NCI-H1694 treated with DMSO at 0.1 percent for 48 hours (cell line): Measurements from ENCODE around the gene GCC2.
"Not testable (repeated sequence)": the region's sequence is repeated elsewhere in the genome, so short reads cannot be mapped to it uniquely, and the experiment has no call there.

ENCODE experiments used
- DNase-seq: peaks from one replicate; lab custom pipeline; 2025; lab: John Stamatoyannopoulos, UW

GCC2 gene

GRCh38 chr2:108448678-108449409 lies at the start of gene GCC2:
GCC2 (plus strand) TSS chr2:108449206; CDS start chr2:108449275, 69 bp downstream.
- DNase-seq: peak; percentile 85

- DNase-seq: no peak
These were observed 49.5 kb upstream of the GCC2 start for GRCh38 chr2:108399479-108399878.

- no peak for DNase-seq
These were observed 47.2 kb upstream of the GCC2 start for GRCh38 chr2:108401800-108402199.

GRCh38 chr2:108403494-108403893 lies 45.5 kb upstream of the GCC2 start:
- no peak for DNase-seq

- no peak for DNase-seq
These were observed 44.1 kb upstream of the GCC2 start for GRCh38 chr2:108404784-108405397.

- DNase-seq: no peak
These were observed 40.9 kb upstream of the GCC2 start for GRCh38 chr2:108407864-108408729.

- DNase-seq: no peak
These were observed 39.2 kb upstream of the GCC2 start for GRCh38 chr2:108409768-108410167.

GRCh38 chr2:108412995-108413710 lies 35.9 kb upstream of the GCC2 start:
- DNase-seq: no peak

GRCh38 chr2:108413711-108414095 lies 35.3 kb upstream of the GCC2 start:
- DNase-seq: no peak

GRCh38 chr2:108414256-108414876 lies 34.6 kb upstream of the GCC2 start:
- DNase-seq: no peak

- DNase-seq: no peak
These were observed 34.1 kb upstream of the GCC2 start for GRCh38 chr2:108414945-108415344.

- no peak for DNase-seq
These were observed 31.8 kb upstream of the GCC2 start for GRCh38 chr2:108417254-108417653.

- no peak for DNase-seq
These were observed 30.6 kb upstream of the GCC2 start for GRCh38 chr2:108418416-108418815.

- no peak for DNase-seq
These were observed 25.9 kb upstream of the GCC2 start for GRCh38 chr2:108423067-108423466.

- DNase-seq: no peak
These were observed 25.3 kb upstream of the GCC2 start for GRCh38 chr2:108423502-108424251.

GRCh38 chr2:108428286-108429009 lies 20.6 kb upstream of the GCC2 start:
- no peak for DNase-seq

GRCh38 chr2:108435578-108435977 lies 13.4 kb upstream of the GCC2 start:
- not testable (repeated sequence) for DNase-seq

GRCh38 chr2:108436976-108437375 lies 12.0 kb upstream of the GCC2 start:
- no peak for DNase-seq

GRCh38 chr2:108441712-108442111 lies 7.3 kb upstream of the GCC2 start:
- no peak for DNase-seq
